Hepatic stellate cell (primary cell): Measurements from ENCODE around the gene EPB41L4A.
"Not testable (repeated sequence)": the region's sequence is repeated elsewhere in the genome, so short reads cannot be mapped to it uniquely, and the experiment has no call there.

Experiments used
- DNase-seq: peaks from one replicate; pipeline ENCODE4 v3.0.0; 2011; ENCODE audit warnings: low spot score

EPB41L4A gene, protein sequence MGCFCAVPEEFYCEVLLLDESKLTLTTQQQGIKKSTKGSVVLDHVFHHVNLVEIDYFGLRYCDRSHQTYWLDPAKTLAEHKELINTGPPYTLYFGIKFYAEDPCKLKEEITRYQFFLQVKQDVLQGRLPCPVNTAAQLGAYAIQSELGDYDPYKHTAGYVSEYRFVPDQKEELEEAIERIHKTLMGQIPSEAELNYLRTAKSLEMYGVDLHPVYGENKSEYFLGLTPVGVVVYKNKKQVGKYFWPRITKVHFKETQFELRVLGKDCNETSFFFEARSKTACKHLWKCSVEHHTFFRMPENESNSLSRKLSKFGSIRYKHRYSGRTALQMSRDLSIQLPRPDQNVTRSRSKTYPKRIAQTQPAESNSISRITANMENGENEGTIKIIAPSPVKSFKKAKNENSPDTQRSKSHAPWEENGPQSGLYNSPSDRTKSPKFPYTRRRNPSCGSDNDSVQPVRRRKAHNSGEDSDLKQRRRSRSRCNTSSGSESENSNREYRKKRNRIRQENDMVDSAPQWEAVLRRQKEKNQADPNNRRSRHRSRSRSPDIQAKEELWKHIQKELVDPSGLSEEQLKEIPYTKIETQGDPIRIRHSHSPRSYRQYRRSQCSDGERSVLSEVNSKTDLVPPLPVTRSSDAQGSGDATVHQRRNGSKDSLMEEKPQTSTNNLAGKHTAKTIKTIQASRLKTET

DNA sequence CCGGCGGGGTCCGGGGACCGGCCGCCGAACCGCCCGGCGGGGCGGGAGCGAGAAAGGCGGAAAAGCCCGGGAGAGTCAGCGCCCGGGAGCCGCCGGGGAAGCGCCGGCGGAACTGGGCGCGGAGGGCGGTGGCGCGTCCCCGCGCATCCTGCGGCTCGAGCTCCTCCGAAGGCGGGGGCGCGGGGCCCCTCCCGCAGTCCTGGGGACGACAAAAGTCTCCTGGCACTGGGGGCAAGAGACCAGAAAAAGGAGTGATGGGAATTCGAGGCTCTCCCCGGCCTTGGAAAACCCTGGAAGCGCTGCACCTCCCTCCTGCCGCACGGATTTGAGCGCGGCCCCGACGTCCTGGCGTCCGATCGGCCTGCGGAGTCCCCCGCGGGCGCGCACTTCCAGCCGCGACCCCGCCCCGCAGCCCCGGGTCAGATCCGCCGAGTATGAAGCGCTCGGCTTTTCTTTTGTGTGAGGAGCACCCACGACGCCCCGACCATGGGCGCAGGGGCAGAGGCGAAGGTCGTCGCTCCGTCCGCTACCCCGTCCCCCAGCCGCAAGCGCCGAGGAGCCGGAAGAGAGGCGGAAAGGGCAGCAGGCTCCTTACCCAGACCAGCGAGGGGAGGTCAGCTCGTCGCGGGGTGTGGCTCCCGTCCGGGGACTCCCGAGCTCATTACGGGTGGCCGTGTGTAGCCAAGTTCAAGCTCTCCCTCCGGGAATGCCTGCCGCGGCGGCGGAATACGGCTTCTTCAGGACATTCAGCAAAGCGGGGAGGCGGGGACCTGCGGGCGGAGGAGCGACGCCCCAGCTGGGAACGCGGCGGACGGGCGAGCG lies at the start of gene EPB41L4A:
TSS of gene EPB41L4A (minus strand) at position 114 of the 822 bp plus-strand sequence. CDS start 238 bp downstream, outside the sequence.
- DNase-seq = no peak

DNA sequence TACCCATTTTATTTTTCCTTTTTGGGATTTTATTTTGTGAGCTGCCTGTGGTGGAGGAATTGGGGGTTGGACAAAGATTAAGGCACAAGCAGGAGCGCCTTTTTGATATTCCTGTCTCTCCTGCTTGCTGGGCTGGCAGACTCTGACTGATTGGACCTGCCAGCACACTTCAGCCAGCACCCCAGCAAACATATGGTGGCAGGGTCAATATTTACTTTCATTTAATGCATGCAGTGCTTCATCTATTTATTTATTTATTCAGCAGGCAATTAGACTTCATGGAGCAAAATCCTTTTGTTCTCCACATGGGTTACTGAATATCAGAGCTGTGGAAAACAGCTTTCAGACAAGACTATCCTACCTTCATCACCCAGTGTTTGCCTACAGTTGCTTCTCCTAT lies 48.4 kb upstream of the EPB41L4A start:
- DNase-seq = no peak

GRCh38 chr5:112466261-112466660 lies 47.2 kb upstream of the EPB41L4A start:
- not testable (repeated sequence) for DNase-seq

DNA sequence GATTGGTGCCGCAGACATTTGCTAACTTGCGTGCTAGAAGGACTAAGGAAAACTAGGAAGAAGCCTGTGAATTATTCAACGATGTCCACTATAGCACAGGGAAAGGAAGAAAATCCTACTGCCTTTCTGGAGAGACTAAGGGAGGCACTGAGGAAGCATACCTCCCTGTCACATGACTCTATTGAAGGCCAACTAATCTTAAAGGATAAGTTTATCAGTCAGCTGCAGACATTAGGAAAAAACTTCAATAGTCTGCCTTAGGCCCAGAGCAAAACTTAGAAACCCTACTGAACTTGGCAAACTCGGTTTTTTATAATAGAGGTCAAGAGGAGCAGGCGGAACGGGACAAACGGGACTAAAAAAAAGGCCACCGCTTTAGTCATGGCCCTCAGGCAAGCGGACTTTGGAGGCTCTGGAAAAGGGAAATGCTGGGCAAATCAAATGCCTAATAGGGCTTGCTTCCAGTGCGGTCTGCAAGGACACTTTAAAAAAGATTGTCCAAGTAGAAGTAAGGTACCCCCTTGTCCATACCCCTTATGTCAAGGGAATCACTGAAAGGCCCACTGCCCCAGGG lies 28.2 kb upstream of the EPB41L4A start:
- DNase-seq = not testable (repeated sequence)

GRCh38 chr5:112445626-112446350 lies 26.7 kb upstream of the EPB41L4A start:
- no peak for DNase-seq

DNA sequence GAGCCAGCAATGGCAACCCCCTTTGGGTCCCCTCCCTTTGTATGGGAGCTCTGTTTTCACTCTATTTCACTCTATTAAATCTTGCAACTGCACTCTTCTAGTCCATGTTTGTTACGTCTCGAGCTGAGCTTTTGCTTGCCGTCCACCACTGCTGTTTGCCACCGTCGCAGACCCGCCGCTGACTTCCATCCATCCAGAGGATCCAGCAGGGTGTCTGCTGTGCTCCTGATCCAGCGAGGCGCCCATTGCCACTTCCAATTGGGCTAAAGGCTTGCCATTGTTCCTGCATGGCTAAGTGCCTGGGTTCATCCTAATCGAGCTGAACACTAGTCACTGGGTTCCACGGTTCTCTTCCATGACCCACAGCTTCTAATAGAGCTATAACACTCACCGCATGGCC lies 24.9 kb upstream of the EPB41L4A start:
- DNase-seq = not testable (repeated sequence)

GRCh38 chr5:112440031-112440430 lies 21.0 kb upstream of the EPB41L4A start:
- DNase-seq = no peak

DNA sequence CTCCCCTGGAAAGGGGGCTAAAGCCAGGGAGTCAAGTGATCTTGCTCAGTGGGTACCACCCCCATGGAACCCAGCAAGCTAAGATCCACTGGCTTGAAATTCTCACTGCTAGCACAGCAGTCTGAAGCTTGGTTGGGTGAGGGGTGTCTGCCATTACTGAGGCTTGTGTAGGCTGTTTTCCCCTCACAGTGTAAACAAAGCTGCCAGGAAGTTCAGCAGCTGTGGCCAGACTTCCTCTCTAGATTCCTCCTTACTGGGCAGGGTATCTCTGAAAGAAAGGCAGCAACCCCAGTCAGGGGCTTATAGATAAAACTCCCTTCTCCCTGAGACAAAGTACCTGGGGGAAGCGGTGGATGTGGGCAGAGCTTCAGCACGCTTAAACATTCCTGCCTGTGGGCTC lies 17.1 kb upstream of the EPB41L4A start:
- DNase-seq = no peak

GRCh38 chr5:112434641-112435040 lies 15.6 kb upstream of the EPB41L4A start:
- no peak for DNase-seq

- DNase-seq = not testable (repeated sequence)
These were observed 7.1 kb upstream of the EPB41L4A start for GRCh38 chr5:112426202-112426601.

DNA sequence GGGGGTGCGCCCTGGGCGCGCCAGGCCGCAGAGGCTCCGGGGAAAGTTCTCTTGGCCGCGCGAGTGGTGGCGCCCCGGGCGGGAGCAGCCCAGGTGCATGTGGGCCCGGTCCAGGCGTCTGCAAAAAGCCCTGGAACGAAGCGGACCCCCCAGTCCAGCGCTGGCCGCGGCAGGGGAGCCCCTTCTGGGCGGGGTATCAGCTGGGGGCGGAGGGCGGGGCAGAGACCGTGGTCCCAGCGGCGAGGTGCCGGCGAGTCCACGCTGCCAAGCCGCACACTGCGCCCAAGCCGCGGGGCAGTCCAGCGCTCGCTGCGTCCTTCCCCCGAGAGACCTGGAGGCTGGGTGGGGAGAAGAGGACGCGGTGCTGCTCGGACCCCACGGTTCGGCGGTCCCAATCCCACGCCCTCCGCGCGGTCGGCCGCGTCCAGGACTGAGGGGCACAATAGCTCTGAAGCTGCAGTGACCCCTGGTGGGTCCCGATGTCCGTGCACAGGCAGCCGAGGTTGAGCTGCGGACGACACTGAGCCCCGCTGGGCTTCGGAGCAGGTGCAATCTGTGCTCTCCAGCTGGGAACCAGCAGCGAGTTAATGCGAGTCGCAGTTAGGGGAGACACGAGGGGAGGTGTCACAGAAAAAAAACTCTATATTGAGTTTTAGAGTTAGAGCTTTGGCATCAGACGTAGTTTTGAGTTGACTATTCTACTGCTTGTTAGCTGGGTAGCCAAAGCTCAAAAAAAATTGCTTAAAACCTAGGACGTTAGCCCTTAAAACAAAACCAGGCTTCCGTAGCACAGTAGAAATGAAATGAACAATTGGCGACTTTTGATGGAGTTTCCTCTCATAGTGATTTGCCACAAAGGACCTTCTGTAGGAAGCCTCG lies 1.1 kb upstream of the EPB41L4A start:
- DNase-seq = peak; percentile 51

DNA sequence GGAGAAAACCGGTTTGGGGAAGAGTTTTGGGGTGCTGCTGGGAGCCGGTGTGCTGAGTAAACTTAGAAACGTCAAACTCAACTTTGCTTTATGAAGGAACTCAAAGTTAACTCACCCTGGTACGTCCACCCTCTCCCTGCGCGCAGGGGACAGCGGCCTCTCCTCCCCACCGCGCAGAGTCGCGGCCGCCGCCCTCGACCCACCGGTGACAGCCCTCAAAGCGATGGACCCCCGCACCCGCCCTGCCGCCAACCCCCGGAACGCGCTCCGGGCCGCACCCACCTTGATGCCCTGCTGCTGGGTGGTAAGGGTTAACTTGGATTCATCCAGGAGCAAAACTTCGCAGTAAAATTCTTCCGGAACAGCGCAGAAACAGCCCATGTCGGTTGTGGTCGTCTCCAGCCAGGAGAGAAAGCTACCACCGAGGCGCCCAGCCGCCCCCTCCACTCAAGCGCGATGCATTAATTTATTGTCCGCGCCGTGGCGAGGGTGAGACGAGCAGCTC lies 366 bp downstream of the EPB41L4A start:
- DNase-seq = no peak

DNA sequence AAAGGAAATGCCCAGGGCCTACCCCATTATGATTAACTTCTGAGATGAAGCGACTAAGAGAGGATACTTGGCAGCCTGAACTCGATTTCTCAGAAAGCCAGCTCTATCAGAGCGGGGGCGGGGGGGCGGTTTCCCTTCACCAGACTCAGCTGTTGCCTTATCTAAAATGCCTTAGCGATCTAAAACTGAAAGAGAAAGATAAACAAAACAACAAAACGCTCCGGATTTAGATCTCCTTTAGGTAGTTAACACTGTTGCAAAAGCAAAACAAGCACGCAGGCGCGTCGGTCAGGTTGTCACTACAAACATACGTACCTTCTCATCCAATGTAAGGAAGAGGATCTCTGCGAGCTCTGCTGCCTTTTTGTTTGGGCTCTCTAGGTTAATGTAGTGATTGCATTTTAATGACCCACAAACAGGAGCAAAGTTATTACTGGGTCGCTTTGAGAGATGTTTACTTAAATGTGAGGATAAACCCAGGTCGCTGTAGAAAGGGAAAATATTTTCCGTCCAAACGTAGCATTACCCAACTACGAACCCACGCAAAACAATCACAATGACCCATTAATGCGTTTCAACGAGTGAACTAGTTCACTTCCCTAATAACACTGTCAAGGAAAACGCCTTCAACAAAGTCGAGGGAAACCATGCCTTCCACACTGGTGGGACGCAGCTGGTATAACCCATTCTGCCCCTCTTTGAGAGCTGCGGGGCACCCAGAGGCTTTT lies 982 bp downstream of the EPB41L4A start:
- DNase-seq = no peak

GRCh38 chr5:112415552-112415951 lies 3.5 kb downstream of the EPB41L4A start:
- DNase-seq = no peak

GRCh38 chr5:112413611-112414010 lies 5.5 kb downstream of the EPB41L4A start:
- no peak for DNase-seq

GRCh38 chr5:112412346-112412745 lies 6.7 kb downstream of the EPB41L4A start:
- no peak for DNase-seq

GRCh38 chr5:112411903-112412302 lies 7.2 kb downstream of the EPB41L4A start:
- DNase-seq = no peak

DNA sequence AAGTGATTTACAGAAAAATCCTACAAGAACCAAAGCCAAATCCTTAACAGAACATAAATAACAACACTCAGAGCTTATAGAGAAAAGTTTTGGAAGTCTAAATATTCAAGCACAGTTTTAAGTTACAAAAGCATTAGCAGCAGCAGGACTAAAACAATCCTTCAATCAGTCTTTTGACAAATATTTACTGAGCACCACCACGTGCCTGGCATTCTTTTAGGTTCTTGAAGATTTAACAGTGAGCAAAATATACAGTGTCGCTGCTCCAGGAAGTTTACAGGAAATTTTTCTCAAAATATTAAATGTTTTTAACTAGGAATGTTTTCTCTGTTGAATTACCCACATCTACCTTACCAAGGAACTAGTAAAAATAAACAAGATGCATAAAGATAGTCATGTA lies 11.4 kb downstream of the EPB41L4A start:
- no peak for DNase-seq

- no peak for DNase-seq
These were observed 11.8 kb downstream of the EPB41L4A start for GRCh38 chr5:112407240-112407639.

- no peak for DNase-seq
These were observed 16.0 kb downstream of the EPB41L4A start for GRCh38 chr5:112403069-112403468.
